GM19395 (cell line): ENCODE measurements around the gene ORAI2.
A peak's percentile ranks its signal among the peaks of the same experiment; 100 is the strongest.

Experiments used
- ATAC-seq: cut with Tn5 transposase; IDR thresholded peaks from one replicate; pipeline ENCODE4 v1.9.1; 2021; ENCODE audit warnings: mild to moderate bottlenecking, moderate library complexity; ENCODE audit not compliant: unreplicated experiment

Gene ORAI2

DNA sequence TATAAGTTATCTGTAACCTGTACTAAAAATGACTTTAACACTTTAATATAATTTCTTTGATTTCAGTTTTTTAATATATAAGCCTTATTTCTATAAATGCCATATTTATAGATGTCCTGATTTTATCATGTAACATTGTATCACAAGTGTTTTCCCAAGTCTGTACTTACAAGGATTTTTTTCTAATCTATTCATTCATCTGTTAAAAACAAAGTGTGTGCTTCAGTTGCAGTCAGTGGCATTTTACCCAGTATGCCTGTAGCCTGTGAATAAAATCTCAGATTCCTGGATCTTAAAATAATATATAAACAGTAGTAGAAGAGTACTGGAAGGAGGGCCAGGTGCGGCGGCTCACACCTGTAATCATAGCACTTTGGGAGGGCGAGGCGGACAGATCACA is 19.8 kb upstream of the ORAI2 start:
- no peak for ATAC-seq

DNA sequence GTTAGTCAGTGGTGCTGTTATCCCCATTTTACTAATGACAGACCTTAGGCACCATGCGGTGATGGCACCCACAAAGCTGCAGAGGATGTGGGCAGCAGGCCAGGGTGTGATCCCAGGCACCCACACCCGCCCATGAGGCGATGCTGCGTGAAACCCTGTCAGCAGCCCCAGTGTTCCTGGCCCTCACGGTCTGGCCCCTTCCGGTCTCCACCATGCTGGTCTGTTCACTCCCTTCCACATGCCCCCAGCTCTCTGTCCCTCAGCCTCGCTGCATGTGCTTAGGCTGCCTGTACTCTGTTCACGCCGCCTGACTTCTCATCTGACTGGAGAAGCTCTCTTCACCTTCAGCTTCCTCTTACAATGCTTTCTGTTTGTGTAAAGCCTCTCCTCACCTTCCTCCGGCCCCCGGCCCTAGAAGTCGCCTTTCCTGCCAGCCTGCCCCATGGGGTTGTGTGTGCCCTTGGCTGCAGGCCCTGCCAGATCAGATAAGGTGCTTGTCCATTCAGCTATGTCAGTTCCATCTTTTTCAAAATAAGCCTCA is 17.6 kb upstream of the ORAI2 start:
- peak; percentile 49 for ATAC-seq

DNA sequence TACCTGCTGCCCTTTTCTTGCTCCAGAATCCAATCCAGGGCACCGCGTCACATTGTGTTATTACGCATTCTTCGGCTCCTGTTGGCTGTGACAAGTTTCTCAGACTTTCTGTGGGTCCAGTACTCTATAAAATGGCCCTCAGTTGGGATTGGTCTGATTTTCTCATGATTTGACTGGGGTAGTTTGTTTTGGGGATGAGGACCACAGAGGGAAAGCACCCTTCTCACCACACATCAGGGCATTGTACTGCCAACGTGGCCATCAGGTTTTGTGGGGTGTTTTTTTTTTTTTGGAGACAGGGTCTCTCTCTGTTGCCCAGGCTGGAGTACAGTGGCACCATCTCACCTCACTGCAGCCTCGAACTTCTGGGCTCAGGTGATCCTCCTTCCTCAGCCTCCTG is 17.0 kb upstream of the ORAI2 start:
- no peak for ATAC-seq

DNA sequence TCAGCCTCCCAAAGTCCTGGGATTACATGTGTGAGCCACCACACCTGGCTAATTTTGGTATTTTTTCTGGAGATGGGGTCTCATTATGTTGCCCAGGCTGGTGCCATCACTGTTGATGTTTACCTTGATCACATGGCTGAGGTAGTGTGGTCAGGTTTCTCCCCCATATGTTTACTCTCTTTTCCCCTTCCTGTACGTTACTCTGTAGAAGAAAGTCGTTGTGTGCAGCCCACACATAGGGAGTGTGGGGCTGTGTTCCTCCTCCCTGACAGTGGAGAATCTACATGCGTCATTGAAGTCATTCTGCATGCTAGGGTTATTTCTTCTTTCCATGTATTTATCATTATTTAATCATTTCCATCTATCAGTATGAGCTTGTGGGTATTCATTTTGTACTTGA is 16.3 kb upstream of the ORAI2 start:
- ATAC-seq = no peak

DNA sequence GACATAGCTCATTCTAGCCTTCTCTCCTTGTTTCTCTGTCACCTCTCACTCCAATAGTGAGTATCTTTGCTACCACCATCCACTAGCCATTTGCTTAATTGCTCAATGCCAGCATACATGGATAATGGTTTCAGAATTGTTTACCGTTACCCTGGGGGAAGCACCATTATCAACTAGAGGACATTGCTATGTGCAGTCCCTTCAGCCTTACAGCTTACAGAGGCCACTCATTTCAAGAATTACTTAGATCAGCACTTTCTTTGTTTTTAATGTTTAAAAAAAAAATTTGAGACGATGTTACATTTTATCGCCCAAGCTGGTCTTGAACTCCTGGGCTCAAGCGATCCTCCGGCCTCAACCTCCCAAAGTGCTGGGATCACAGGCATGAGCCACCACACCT is 14.8 kb upstream of the ORAI2 start:
- ATAC-seq = no peak

DNA sequence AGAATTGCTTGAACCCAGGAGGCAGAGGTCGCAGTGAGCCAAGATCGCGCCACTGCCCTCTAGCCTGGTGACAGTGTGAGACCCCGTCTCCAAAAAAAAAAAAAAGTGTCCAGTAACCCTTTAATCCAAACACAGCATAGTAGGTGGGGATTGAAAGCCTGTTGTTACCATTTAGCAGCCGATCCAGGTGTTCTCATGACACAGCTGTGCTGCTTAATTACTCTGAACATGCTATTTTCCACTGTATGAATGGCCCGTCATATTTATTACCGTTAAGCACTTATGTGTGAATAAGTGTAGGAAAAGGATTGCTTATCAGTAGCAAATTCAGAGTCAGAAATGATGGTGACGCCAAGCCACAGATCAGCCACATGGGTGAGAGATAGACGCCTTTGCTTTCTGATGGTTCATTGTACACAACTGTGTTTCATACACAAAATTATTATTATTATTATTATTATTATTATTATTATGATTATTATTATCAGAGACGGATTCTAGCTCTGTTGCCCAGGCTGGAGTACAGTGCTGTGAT is 11.6 kb upstream of the ORAI2 start:
- no peak for ATAC-seq

DNA sequence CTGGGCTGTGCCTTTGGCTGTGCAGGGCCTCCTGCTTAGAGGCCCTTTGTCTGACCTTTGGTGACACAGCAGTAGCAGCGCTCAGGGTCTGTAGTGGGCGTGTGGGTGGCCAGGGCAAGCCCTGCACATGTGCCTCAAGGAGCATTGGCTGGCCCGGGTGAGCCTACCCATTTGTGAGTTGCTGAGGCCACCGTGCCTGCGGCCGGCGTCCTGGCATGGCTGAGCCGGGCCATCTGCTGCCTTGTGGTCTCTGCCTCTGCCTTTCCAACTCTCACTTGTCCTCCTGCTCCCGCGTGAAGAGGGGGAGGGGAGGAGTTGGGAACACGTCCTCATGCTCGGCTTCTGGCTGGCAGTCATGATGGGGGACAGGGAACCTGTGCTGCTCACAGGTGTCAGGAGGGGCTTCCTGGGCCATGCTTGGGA is 9.2 kb upstream of the ORAI2 start:
- ATAC-seq = no peak

DNA sequence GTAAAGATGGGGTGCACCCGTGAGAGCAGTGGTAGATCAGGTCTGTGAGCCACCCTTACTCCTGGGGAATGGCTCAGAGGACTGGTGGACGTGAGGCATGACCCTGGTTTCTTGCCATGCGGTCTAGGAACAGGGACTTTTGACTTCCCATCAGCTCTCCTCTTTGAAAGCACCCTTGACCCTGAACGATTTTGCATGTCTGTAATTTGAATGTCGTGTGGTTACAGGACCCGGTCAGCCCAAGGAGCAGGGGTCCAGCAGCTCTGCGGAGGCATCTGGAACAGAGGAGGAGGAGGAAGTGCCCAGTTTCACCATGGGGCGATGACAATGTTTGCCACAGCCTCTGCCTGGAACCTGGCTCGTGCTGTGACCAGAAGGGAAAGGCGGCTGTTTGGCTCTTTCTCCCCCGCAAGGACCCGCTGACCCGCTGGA is 8.6 kb upstream of the ORAI2 start:
- no peak for ATAC-seq

DNA sequence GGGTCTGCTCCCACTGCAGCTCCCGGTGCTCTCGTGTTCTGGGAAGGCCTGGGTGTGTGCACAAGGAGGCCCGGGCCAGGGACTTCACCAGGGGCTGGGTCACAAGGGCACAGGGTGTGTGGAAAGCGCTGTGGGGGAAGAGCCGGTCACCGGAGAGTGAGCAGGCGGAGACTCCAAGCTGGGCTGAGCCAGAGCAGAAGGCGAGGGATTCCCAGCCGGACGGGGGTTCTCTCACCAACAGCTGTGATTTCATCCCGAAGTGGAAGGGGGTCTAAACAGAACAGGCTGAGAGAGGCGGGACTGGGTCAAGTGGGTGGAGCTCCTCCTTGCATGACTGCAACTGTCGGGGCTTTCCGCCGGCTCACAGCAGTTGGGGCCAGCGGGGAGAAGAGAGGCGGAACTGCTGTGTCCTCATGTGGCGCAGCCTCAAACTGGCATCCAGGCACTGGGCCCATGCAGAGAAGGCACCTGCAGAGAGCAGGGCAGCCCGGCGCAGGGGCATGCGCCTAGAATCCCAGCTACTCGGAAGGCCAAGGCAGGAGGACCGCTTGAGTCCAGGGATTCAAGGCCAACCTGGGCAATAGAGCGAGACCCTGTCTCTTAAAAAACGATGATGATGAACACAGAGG is 7.6 kb upstream of the ORAI2 start:
- ATAC-seq = peak; percentile 67

DNA sequence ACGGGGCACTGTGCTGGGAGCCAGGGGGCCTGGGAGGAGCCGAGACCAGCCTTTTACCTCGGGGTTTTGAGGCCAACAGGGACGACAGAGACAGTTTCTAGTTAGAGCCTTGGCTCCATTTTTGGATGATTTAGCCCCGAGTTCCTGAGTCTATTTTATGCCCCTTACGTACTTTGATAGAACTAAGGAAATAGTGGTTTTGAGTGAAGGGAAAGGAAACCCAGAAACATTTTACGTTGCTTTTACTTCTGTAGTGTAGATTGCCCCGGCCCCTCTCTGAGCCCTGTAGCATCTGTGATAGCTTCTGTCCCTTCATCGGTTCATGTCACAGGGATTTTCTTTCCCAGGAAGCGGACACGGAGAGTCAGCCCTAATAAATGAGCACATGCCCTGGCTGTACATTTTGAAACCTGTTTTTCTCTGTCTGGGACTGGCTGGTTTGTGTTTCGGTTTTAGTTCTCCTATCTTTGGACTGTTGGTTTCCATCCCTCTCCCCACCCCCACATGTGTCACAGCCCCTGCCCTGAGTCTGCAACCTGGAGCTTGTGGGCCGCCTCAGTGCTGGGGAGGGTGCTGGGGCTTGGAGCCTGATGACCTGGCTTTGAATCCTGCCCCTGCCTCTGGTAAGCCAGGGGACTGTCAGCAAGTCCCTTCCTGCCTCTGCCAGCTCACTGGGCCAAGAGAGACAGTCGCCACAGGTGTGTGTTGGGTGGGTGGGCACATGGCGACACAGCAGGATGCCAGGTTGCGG is 6.9 kb upstream of the ORAI2 start:
- ATAC-seq = peak; percentile 67

DNA sequence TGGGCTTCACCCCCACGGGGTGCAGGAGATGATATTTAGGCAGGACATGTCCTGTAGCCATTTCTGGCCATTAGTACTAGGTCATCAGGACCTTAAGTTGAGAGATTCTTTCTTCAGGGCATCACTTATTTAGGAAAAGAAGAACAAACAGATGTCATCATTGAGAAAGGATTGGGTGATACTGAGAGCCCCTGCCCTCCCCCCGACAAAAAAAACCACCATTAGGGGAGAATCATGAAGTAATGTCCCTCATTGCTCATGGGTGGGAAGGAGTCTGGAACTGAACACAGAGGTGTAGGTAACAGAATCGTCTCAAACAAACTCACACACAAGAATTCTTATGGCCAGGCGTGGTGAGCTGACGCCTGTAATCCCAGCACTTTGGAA is 6.4 kb upstream of the ORAI2 start:
- ATAC-seq = no peak

DNA sequence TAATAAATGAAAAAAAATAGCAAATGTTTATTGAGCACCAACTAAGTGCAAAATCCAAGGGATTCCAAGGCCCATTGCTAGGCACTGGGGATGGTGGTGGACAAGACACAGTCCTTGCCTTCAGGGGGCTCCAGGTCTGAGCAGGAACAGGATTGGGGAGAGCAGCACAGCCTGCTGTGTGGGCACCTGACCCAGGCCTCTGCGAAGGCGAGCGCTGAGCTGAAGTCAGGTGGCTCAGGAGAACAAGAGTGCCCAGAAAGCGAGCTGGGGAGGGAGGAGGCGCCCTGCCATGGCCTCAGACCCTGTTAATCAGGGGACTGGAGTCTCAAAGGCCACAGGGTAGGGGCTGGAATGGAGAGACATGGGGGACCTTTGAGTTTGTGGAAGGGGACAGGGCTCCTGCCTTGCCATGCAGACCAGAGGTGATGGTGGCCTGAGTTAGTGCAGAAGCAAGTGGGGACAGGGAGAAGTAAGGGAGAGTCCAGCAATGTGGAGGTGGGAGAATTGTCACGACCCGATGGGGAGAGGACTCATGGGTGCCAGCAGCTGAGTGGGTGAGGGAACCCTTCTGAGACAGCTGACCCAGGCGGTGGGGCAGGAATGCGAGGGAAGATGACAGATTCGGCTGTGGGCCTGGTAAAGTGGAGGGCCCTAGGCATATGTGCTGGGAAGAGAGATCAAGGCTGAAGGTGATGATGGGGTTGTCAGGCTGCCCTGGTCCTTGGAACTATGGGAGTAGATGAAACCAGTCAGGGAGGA is 4.1 kb upstream of the ORAI2 start:
- no peak for ATAC-seq

DNA sequence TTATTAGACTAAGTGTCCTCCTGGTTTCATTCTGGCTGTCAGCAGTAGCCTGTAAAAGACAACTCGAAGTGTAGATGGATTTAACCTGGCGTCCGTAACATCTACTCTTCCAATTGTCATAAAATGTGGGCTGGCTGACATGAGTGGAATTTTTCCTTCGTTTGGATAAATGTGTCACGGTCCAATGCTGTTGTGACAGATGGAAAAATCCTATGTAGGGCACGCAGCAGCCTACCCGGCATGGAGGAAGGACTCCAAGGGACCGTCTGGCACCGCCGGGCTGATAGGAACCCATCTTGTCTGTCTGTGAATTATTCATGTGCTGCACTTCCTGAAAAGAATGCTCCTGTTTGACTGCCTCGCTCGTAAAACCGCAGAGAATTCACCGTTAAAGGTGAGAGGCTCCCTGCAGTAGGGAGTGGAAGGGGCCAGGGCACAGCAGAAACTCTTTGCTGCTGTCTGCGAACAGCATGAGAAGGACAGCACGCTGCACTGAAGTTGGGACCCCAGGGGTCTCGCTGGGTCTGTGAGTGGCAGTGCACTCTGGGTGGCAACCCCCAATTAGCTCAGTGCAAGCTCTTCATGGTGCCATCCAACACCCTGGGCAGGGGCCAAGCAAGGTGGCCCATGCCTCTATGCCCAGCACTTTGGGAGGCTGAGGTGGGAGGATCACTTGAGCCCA is 1.6 kb upstream of the ORAI2 start:
- ATAC-seq = no peak

DNA sequence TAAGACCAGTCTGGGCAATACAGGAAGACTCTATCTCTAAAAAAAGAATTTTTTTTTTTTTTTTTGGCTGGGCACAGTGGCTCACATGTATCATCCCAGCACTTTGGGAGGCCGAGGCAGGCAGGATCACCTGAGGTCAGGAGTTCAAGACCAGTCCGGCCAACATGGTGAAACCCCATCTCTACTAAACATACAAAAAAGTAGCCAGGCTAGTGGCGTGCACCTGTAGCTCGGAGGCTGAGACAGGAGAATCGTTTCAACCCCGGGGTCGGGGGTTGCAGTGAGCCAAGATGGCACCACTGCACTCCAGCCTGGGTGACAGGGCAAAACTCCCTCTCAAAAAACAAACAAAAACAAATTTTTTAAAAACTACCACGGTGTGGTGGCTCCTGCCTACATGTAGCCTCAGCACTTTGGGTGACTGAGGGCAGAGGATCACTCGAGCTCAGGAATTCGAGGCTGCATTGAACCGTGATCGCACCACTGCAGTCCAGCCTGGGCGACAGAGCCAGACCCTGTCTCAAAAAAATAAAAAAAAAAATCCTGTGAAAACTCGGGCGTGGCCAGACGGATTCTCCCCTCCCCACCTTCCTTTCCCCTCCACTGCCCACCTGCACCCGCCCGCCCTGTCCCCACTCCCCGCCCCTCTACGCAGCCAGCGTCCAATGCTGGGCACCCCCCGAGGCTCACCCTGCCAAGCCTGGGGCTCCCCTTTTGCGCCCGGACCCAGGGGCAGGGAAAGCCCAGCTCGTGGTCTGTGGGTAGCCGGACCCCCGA is 745 bp upstream of the ORAI2 start:
- ATAC-seq = peak; percentile 27

DNA sequence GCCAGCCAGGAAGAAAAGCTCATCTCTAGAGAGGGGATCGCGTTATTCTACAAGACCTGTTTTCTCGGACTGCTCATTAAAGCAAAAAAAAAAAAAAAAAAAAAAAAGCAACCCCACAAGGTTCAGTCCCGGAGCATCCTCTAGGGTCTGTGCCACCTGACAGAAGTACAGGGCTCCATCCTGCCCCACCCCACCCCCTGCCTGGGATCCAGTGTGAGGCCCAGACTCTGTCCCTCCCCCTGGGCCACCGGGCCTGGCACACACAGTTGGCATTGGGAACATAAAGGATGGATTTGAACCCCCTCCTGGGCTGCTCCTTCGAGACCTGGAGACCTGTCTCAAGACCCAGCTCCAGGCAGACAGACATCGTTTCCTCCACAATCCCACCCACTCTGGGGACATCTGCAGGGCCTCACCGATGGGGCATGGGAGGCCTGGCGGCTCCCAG is 688 bp downstream of the ORAI2 start:
- peak; percentile 7 for ATAC-seq

DNA sequence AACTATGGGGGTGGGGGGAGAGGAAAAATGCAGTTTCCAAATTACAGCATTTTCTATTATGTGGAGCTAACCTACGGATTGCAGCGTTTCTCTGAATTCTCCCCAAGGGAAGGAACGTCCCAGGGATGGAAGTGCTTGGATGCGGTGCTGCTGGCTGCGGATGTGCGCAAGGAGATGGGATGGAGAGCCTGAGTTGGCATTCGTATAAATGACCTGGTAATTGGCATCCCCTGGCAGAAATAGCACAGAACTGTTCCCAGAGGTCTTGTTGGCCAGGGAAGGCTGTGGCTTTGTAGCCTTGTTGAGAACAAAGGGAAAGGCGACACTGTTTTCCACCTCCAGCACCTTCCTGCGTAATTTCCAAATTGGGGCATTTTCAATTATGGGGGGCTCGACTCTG is 2.7 kb downstream of the ORAI2 start:
- ATAC-seq = no peak

DNA sequence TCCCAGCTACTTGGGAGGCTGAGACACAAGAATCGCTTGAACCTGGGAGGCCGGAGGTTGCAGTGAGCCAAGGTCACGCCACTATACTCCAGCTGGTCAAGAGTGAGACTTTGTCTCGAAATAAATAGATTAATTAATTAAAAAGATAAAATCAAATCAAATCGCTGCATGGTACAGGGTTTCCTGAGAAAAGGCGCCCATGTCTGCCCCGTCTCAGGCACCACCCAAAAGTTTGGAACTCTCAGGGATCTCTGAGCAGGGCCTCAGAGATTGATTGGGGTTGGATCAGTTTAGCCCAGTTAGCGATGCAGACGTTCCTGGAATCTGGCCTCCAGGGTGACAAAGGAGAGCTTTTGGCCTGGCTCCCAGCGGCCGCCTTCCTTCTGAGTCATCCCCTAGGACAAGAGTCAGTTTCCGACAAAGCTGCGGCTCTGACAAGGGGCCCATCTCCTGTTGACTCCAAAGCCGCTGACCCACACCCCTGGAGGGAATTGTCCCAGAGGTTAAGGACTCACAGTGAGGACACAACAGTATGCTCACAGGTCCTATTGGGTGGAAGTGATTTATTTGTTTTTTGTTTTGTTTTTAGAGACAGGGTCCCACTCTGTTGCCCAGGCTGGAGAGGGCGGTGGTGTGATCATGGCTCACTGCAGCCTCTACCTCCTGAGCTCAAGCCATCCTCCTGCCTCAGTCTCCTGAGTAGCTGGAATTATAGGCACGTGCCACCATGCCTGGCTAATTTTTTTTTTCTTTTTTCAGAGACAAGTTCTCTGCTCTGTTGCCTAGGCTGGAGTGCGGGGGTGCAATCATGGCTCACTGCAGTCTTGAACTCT is 6.8 kb downstream of the ORAI2 start:
- ATAC-seq = no peak

DNA sequence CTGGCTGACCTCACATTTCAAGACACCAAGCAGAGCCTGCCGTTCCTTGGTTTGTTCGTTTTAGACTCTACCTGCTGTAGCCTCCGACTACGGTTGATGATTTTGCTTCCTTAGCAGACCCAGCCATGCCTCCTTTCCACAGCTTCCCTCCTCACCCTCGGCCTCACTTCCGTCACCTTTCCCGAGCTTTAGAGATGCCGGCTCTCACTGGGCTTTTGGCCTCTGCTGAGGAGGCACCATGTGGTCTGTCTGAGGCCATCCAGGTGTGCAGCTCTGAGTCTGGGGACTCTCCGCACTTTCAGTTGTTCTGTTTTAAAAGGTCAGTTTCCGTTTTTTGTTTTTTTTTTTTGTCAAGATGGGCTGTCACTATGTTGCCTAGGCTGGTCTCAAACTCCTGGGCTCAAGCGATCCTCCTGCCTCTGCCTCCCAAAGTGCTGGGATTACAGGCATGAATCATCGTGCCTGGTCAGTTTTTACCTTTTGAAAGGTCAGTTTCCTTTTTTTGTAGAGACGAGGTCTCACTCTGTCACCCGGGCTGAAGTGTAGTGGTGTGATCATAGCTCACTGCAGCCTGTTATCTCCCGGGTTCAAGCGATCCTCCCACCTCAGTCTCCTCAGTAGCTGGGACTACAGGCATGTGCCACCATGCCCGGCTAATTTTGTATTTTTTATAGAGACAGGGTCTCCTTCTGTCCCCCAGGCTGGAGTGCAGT is 11.7 kb downstream of the ORAI2 start:
- peak; percentile 49 for ATAC-seq

DNA sequence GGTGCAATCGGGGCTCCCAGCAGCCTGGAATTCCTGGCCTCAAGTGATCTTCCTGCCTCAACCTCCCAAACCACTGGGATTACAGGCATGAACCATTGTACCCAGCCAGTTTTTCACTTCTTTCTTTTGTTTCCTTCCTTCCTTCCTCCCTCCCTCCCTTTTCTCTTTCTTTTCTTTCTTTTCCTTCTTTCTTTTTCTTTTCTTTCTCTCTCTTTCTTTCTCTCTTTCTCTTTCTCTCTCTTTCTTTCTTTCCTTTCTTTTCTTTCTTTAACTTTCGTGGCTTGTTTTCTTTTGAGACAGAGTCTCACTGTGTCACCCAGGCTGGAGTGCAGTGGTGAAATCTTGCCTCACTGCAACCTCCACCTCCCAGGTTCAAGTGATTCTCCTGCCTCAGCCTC is 12.3 kb downstream of the ORAI2 start:
- ATAC-seq = no peak
